Measurements from ENCODE around the gene DAAM1.

- no peak for TF ChIP-seq EZH2phosphoT487 (IDR thresholded peaks at IDR 0.05; ENCODE audit: borderline replicate concordance)
- no peak for TF ChIP-seq CTCF (conservative IDR thresholded peaks at IDR 0.05; ENCODE audit: low read length)
Observed at GRCh38 chr14:59277659-59278058, 89.2 kb downstream of the DAAM1 start.
